ENCODE measurements around the gene NTHL1.
A peak's percentile ranks its signal among the peaks of the same experiment; 100 is the strongest.

NTHL1 gene

GRCh38 chr16:2047330-2048115, at the start of gene NTHL1, which contains the start of gene TSC2:
TSS of gene NTHL1 (minus strand) at chr16:2047834. CDS start at chr16:2047823, 11 bp downstream.
TSS of gene TSC2 (plus strand) at chr16:2047985. CDS start at chr16:2048616, 631 bp downstream.
- peak within 1 kb of the TSS; percentile 70 for H3K4me3 ChIP-seq (replicated peaks; ENCODE audit: low read depth, low read length)
- TF ChIP-seq CTCF (IDR thresholded peaks at IDR 0.05; ENCODE audit: low read length, missing control alignments): peak; percentile 22
- DNase-seq (ENCODE audit: low read depth): peak; percentile 96

- TF ChIP-seq CTCF (IDR thresholded peaks at IDR 0.05; ENCODE audit: low read length, missing control alignments): no peak
- no peak for DNase-seq (ENCODE audit: low read depth)
- H3K4me3 ChIP-seq (replicated peaks; ENCODE audit: low read depth, low read length): no peak overlapping the region
Observed at GRCh38 chr16:2096853-2097595, 49.4 kb upstream of the NTHL1 start.

DNA sequence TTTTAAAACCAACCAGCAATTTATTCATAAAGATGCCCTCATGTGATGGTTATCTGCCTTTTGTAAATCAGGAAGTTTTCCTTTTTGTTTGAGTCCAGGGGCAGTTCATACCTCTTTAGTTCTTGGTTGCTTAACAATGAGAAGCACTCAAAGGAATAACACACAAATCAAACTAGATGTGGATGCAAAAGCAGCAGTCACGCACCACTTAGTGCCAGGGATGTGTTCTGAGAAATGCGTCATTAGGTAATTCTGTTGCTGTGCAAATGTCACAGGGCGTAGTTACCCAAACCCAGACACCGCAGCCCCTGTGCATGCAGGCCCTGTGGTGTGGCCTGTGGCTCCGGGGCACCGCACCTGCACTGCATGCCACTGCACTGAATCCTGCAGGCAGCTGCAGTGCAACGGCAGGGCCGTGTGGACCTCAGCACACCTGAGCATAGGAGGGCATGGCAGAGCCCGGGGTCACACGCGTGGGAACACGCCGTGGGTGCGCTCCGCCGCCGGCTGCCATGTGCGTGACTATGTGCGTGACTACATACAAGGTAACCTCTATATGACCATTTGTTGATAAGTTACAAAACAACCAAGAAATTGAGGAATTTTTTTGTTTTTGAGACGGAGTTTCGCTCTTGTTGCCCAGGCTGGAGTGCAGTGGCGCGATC, 48.4 kb upstream of the NTHL1 start:
- no peak for TF ChIP-seq CTCF (IDR thresholded peaks at IDR 0.05; ENCODE audit: low read length, missing control alignments)
- H3K4me3 ChIP-seq (replicated peaks; ENCODE audit: low read depth, low read length): no peak overlapping the region
- DNase-seq (ENCODE audit: low read depth): no peak

- H3K4me3 ChIP-seq (replicated peaks; ENCODE audit: low read depth, low read length): no peak overlapping the region
- no peak for DNase-seq (ENCODE audit: low read depth)
- no peak for TF ChIP-seq CTCF (IDR thresholded peaks at IDR 0.05; ENCODE audit: low read length, missing control alignments)
Observed at GRCh38 chr16:2095315-2095853, 47.8 kb upstream of the NTHL1 start.

GRCh38 chr16:2093793-2094192, 46.2 kb upstream of the NTHL1 start:
- no peak for TF ChIP-seq CTCF (IDR thresholded peaks at IDR 0.05; ENCODE audit: low read length, missing control alignments)
- H3K4me3 ChIP-seq (replicated peaks; ENCODE audit: low read depth, low read length): no peak overlapping the region
- no peak for DNase-seq (ENCODE audit: low read depth)

GRCh38 chr16:2092866-2093265, 45.2 kb upstream of the NTHL1 start:
- H3K4me3 ChIP-seq (replicated peaks; ENCODE audit: low read depth, low read length): no peak overlapping the region
- no peak for TF ChIP-seq CTCF (IDR thresholded peaks at IDR 0.05; ENCODE audit: low read length, missing control alignments)
- no peak for DNase-seq (ENCODE audit: low read depth)

Data from fibroblast of pulmonary artery (primary cell).